B cell (primary cell): ENCODE measurements around the gene MAPKAP1.

Experiments
- EZH2 ChIP-seq: IDR thresholded peaks from 2 replicates; pipeline ENCODE4 v1.6.1; 2012; ENCODE audit warnings: borderline replicate concordance, low read depth, mild to moderate bottlenecking, moderate library complexity, low read length; ENCODE audit not compliant: insufficient read depth, poor library complexity, severe bottlenecking
- TF ChIP-seq, protein P1 (sequence below): fragments of 200-600 bp; IDR thresholded peaks from one replicate; pipeline ENCODE4 v1.8.0; 2022; ENCODE audit warnings: antibody characterized with exemption, mild to moderate bottlenecking

DNA sequence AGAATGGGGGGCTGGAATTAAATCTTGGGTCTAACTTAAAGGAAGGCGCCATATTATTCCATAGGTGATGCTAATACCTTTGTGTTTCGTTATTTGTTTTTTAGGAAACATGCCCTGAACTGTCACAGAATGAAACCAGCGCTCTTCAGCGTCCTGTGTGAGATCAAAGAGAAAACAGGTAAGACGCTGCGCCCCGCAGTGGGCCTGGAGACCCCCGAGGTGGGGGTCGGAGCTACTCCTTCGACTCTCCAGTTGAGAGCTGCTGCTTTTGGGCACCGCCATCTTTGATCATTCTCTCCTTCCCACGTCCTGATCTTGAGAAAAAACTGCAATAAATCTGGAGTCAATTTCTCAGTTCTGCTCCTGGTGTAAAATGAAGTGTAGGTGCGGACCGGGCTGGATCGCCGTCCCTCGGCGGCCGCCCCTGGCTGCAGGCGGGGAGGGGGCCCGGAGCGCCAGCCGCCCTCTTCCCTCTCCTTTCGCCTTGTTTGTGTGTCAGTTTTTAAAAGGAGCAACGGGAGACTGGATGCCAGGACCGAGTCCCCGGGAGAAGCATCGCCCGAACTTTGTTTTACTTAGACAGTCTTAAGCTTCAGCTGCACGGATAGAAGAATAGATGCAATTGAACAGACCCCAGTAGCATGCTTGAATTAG is 41.6 kb upstream of the MAPKAP1 start:
- TF ChIP-seq, protein P1, sequence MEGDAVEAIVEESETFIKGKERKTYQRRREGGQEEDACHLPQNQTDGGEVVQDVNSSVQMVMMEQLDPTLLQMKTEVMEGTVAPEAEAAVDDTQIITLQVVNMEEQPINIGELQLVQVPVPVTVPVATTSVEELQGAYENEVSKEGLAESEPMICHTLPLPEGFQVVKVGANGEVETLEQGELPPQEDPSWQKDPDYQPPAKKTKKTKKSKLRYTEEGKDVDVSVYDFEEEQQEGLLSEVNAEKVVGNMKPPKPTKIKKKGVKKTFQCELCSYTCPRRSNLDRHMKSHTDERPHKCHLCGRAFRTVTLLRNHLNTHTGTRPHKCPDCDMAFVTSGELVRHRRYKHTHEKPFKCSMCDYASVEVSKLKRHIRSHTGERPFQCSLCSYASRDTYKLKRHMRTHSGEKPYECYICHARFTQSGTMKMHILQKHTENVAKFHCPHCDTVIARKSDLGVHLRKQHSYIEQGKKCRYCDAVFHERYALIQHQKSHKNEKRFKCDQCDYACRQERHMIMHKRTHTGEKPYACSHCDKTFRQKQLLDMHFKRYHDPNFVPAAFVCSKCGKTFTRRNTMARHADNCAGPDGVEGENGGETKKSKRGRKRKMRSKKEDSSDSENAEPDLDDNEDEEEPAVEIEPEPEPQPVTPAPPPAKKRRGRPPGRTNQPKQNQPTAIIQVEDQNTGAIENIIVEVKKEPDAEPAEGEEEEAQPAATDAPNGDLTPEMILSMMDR, result no peak
- no peak for TF ChIP-seq EZH2
